Vagina (tissue), 2 donors: Measurements from ENCODE around the gene SMARCA2. TPM values are rescaled to one million over a fixed set of nuclear protein-coding genes. Genes with fewer than 3 reads are reported as not detected.

Experiments used
- DNase-seq, 2 donors: peaks; one replicate each; pipeline ENCODE4 v3.0.0-alpha.2; 2017; ENCODE audit errors: extremely low spot score in 2 of 2
- H3K27ac ChIP-seq: fragments of 200-600 bp; sonication (generic); one replicate; pipeline ENCODE4 v1.5.1; 2019
- H3K27me3 ChIP-seq: fragments of 200-600 bp; sonication (generic); one replicate; pipeline ENCODE4 v1.5.1; 2019
- H3K36me3 ChIP-seq, 2 donors: fragments of 200-600 bp; sonication (generic); one replicate each; pipeline ENCODE4 v1.5.1; 2017 to 2019
- H3K4me1 ChIP-seq: fragments of 200-600 bp; sonication (generic); one replicate; pipeline ENCODE4 v1.5.1; 2019
- H3K4me3 ChIP-seq, 2 donors: fragments of 200-600 bp; sonication (generic); 1 replicate in 1 of 2; 2 replicates in 1 of 2; pipeline ENCODE4 v1.5.1; 2016 to 2019
- H3K9me3 ChIP-seq: fragments of 200-600 bp; sonication (generic); one replicate; pipeline ENCODE4 v1.5.1; 2019
- CTCF ChIP-seq, 3 experiments: fragments of 450-650 bp in 2 of 3; fragments of 200-600 bp in 1 of 3; sonication (generic) in 1 of 3; IDR thresholded peaks; one replicate each; pipeline ENCODE4 v1.5.1; 2017 to 2019; ENCODE audit warnings: antibody characterized with exemption in 3 of 3, mild to moderate bottlenecking in 2 of 3, moderate library complexity in 2 of 3
- POLR2A ChIP-seq, 2 donors: fragments of 450-650 bp; IDR thresholded peaks; one replicate each; pipeline ENCODE4 v1.6.1; 2017; ENCODE audit warnings: antibody characterized with exemption in 2 of 2, mild to moderate bottlenecking in 2 of 2, moderate library complexity in 2 of 2
- POLR2AphosphoS5 ChIP-seq, 2 donors: sonication (generic); formaldehyde crosslinking; IDR thresholded peaks; one replicate each; pipeline ENCODE4 v1.9.0; 2017; ENCODE audit warnings: antibody characterized with exemption in 2 of 2, mild to moderate bottlenecking in 2 of 2, low read depth in 1 of 2; ENCODE audit not compliant: insufficient read depth in 1 of 2
- intact Hi-C: fragments of 100-400 bp; cut with DNase I; formaldehyde crosslinking; loops from one replicate; pipeline ENCODE4 v1.15.1; 2023
- total RNA-seq: library from RNA; depleted of rRNA; stranded (reverse); fragments of >200 nt; gene quantifications from one replicate; pipeline ENCODE4 v1.2.3, GENCODE V29; 2016

SMARCA2 gene
- total RNA-seq, 1 donor from 2014 or later = 98.0 TPM

- no peaks in the 10 kb centered on the region for H3K9me3 ChIP-seq
These were observed 175.9 kb downstream of the SMARCA2 start for GRCh38 chr9:2190939-2191608.

GRCh38 chr9:2191609-2191972 is 176.4 kb downstream of the SMARCA2 start:
- Histone ChIP-seq H3K4me3 (no peak overlapping the region), H3K9me3 (no peaks in the 10 kb centered on the region), H3K36me3 (peaks cover 3 to 39% of the 10 kb centered on the region in 2 donors), H3K27me3 (no peaks in the 10 kb centered on the region), H3K4me1 (no peaks in the 10 kb centered on the region), H3K27ac (no peak overlapping the region)
- intact Hi-C loops = no loop called here
- no peak for TF ChIP-seq POLR2A (IDR thresholded peaks at IDR 0.05)
- TF ChIP-seq CTCF (IDR thresholded peaks at IDR 0.05) = no peak
- DNase-seq = no peak

More at GRCh38 chr9:2190939-2191608, 175.9 kb downstream of the SMARCA2 start:
- Histone ChIP-seq H3K27ac (no peak overlapping the region), H3K4me3 (no peak overlapping the region), H3K27me3 (no peaks in the 10 kb centered on the region), H3K4me1 (no peaks in the 10 kb centered on the region), H3K36me3 (peaks cover 3 to 44% of the 10 kb centered on the region in 2 donors)
- intact Hi-C loops = no loop called here
- no peak for DNase-seq
- TF ChIP-seq CTCF (IDR thresholded peaks at IDR 0.05) (no peak), POLR2AphosphoS5 (IDR thresholded peaks at IDR 0.05; ENCODE audit: insufficient read depth in 1 of 2, low read depth in 1 of 2) (no peak), POLR2A (IDR thresholded peaks at IDR 0.05) (no peak)

GRCh38 chr9:2192356-2192979 is 177.3 kb downstream of the SMARCA2 start:
- intact Hi-C loops = no loop called here

GRCh38 chr9:2193552-2193951 is 178.4 kb downstream of the SMARCA2 start:
- Histone ChIP-seq H3K27ac (no peak overlapping the region), H3K4me3 (no peak overlapping the region), H3K36me3 (peaks cover 3 to 32% of the 10 kb centered on the region in 2 donors), H3K4me1 (no peaks in the 10 kb centered on the region), H3K9me3 (no peaks in the 10 kb centered on the region), H3K27me3 (no peaks in the 10 kb centered on the region)
- intact Hi-C loops = no loop called here
- TF ChIP-seq POLR2AphosphoS5 (IDR thresholded peaks at IDR 0.05; ENCODE audit: insufficient read depth in 1 of 2, low read depth in 1 of 2) (no peak), CTCF (IDR thresholded peaks at IDR 0.05) (no peak), POLR2A (IDR thresholded peaks at IDR 0.05) (no peak)
- DNase-seq = no peak

More at GRCh38 chr9:2192356-2192979, 177.3 kb downstream of the SMARCA2 start:
- Histone ChIP-seq H3K4me1 (no peaks in the 10 kb centered on the region), H3K4me3 (no peak overlapping the region), H3K36me3 (peaks cover 3 to 32% of the 10 kb centered on the region in 2 donors), H3K27ac (no peak overlapping the region), H3K9me3 (no peaks in the 10 kb centered on the region), H3K27me3 (no peaks in the 10 kb centered on the region)
- TF ChIP-seq POLR2AphosphoS5 (IDR thresholded peaks at IDR 0.05; ENCODE audit: insufficient read depth in 1 of 2, low read depth in 1 of 2) (no peak), POLR2A (IDR thresholded peaks at IDR 0.05) (no peak), CTCF (IDR thresholded peaks at IDR 0.05) (no peak)
- no peak for DNase-seq

GRCh38 chr9:2195211-2195610 is 180.1 kb downstream of the SMARCA2 start:
- intact Hi-C loops = no loop called here
- Histone ChIP-seq H3K27me3 (no peaks in the 10 kb centered on the region), H3K4me1 (no peaks in the 10 kb centered on the region), H3K27ac (no peak overlapping the region), H3K9me3 (no peaks in the 10 kb centered on the region), H3K36me3 (peaks cover 3 to 23% of the 10 kb centered on the region in 2 donors), H3K4me3 (no peak overlapping the region)
- no peak for TF ChIP-seq POLR2AphosphoS5 (IDR thresholded peaks at IDR 0.05; ENCODE audit: insufficient read depth in 1 of 2, low read depth in 1 of 2)
- no peak for TF ChIP-seq POLR2A (IDR thresholded peaks at IDR 0.05)
- TF ChIP-seq CTCF (IDR thresholded peaks at IDR 0.05) = no peak
- no peak for DNase-seq
